Activated naive CD4-positive, alpha-beta T cell treated with anti-CD3 and anti-CD28 coated beads, Interleukin-2, amount 50 U/mL, for 72 hours (primary cell): ENCODE data around the gene HOXA4. TPM values are rescaled to one million over a fixed set of nuclear protein-coding genes. Genes with fewer than 3 reads are reported as not detected.

Experiments used
- ATAC-seq, 2 donors: fragments of 150-1000 bp; cut with Tn5 transposase; 2 replicates each; pipeline ENCODE4 v1.10.0; 2021; ENCODE audit warnings: mild to moderate bottlenecking in 2 of 2, moderate library complexity in 2 of 2
- DNase-seq, 2 donors: peaks; one replicate each; pipeline ENCODE4 v3.0.0; 2021 to 2022; ENCODE audit warnings: low spot score in 2 of 2
- H3K27ac Mint-ChIP-seq, 2 donors: one replicate each; pipeline ENCODE4 v1.8.0; 2022; ENCODE audit warnings: mild to moderate bottlenecking in 2 of 2, mixed read lengths in 2 of 2
- H3K36me3 Mint-ChIP-seq, 2 donors: one replicate each; pipeline ENCODE4 v1.8.0; 2022; ENCODE audit warnings: mixed read lengths in 2 of 2
- H3K9me3 Mint-ChIP-seq, 2 donors: one replicate each; pipeline ENCODE4 v1.8.0; 2022; ENCODE audit warnings: mixed read lengths in 2 of 2
- total RNA-seq, 2 donors: library from RNA; stranded (reverse); gene quantifications; one replicate each; pipeline ENCODE4 v1.2.3, GENCODE V29; 2022

HOXA4 gene
- total RNA-seq, 2 donors from 2014 or later: 0.59 TPM; not detected in 1

- ATAC-seq: no peak
- no peak overlapping the region for H3K27ac Mint-ChIP-seq
- H3K36me3 Mint-ChIP-seq: peaks cover 14 to 36% of the 10 kb centered on the region in 2 donors
- H3K9me3 Mint-ChIP-seq: no peaks in the 10 kb centered on the region
- no peak for DNase-seq
Observed at GRCh38 chr7:27098578-27099451, 31.7 kb downstream of the HOXA4 start.

GRCh38 chr7:27097686-27098577 is 32.6 kb downstream of the HOXA4 start:
- H3K27ac Mint-ChIP-seq: no peak overlapping the region
- ATAC-seq: no peak
- H3K9me3 Mint-ChIP-seq: no peaks in the 10 kb centered on the region
- H3K36me3 Mint-ChIP-seq: peaks cover 14 to 33% of the 10 kb centered on the region in 2 donors
- DNase-seq: no peak

- Mint-ChIP-seq H3K9me3 (no peaks in the 10 kb centered on the region), H3K36me3 (peaks cover 14 to 27% of the 10 kb centered on the region in 2 donors), H3K27ac (no peak overlapping the region)
- ATAC-seq (no peak), DNase-seq (no peak)
Observed at GRCh38 chr7:27096768-27097514, 33.6 kb downstream of the HOXA4 start.

GRCh38 chr7:27095897-27096767 is 34.4 kb downstream of the HOXA4 start, which contains the start of gene HOXA1:
TSS of gene HOXA1 (minus strand) at chr7:27096000. CDS start at chr7:27095912, 88 bp downstream.
- peaks cover 14 to 20% of the 10 kb centered on the region in 2 donors for H3K36me3 Mint-ChIP-seq
- H3K9me3 Mint-ChIP-seq: no peaks in the 10 kb centered on the region
- H3K27ac Mint-ChIP-seq: peak within 1 kb of the TSS; percentile 47 to 78
- ATAC-seq (peak; percentile 88 to 91), DNase-seq (peak; percentile 60 to 78)

- no peak for DNase-seq
- peak overlapping the region; percentile 47 to 78 for H3K27ac Mint-ChIP-seq
- ATAC-seq: peak; percentile 3 to 28
Observed at GRCh38 chr7:27095050-27095896, 35.3 kb downstream of the HOXA4 start.

GRCh38 chr7:27094304-27095049 is 36.1 kb downstream of the HOXA4 start:
- Mint-ChIP-seq H3K27ac (no peak overlapping the region), H3K36me3 (peaks cover 14 to 18% of the 10 kb centered on the region in 2 donors), H3K9me3 (no peaks in the 10 kb centered on the region)
- no peak for ATAC-seq
- DNase-seq: no peak

More at GRCh38 chr7:27095050-27095896, 35.3 kb downstream of the HOXA4 start:
- H3K36me3 Mint-ChIP-seq: peaks cover 14 to 22% of the 10 kb centered on the region in 2 donors
- H3K9me3 Mint-ChIP-seq: no peaks in the 10 kb centered on the region

- Mint-ChIP-seq H3K9me3 (peaks cover 0 to 4% of the 10 kb centered on the region in 2 donors), H3K36me3 (peaks cover 8 to 15% of the 10 kb centered on the region in 2 donors), H3K27ac (no peak overlapping the region)
- ATAC-seq (no peak), DNase-seq (no peak)
Observed at GRCh38 chr7:27093184-27093895, 37.2 kb downstream of the HOXA4 start.

- DNase-seq (no peak), ATAC-seq (no peak)
- peaks cover 0 to 4% of the 10 kb centered on the region in 2 donors for H3K9me3 Mint-ChIP-seq
- H3K27ac Mint-ChIP-seq: no peak overlapping the region
- H3K36me3 Mint-ChIP-seq: peaks cover 8 to 17% of the 10 kb centered on the region in 2 donors
Observed at GRCh38 chr7:27092819-27093110, 37.8 kb downstream of the HOXA4 start.

- ATAC-seq: no peak
- H3K27ac Mint-ChIP-seq: no peak overlapping the region
- H3K36me3 Mint-ChIP-seq: peaks cover 8 to 19% of the 10 kb centered on the region in 2 donors
- DNase-seq: no peak
- H3K9me3 Mint-ChIP-seq: peaks cover 0 to 4% of the 10 kb centered on the region in 2 donors
Observed at GRCh38 chr7:27091941-27092818, 38.4 kb downstream of the HOXA4 start.

- ATAC-seq (no peak), DNase-seq (no peak)
- H3K27ac Mint-ChIP-seq: no peak overlapping the region
- peaks cover 8 to 18% of the 10 kb centered on the region in 2 donors for H3K36me3 Mint-ChIP-seq
- peaks cover 0 to 4% of the 10 kb centered on the region in 2 donors for H3K9me3 Mint-ChIP-seq
Observed at GRCh38 chr7:27091105-27091504, 39.5 kb downstream of the HOXA4 start.

GRCh38 chr7:27088002-27088922 is 42.3 kb downstream of the HOXA4 start:
- Mint-ChIP-seq H3K36me3 (peaks cover 0 to 18% of the 10 kb centered on the region in 2 donors), H3K9me3 (peaks cover 0 to 4% of the 10 kb centered on the region in 2 donors), H3K27ac (peak overlapping the region in 1 of 2 donors; percentile 65)
- ATAC-seq (no peak), DNase-seq (no peak)

- Mint-ChIP-seq H3K36me3 (peaks cover 0 to 8% of the 10 kb centered on the region in 2 donors), H3K9me3 (no peaks in the 10 kb centered on the region), H3K27ac (no peak overlapping the region)
- no peak for DNase-seq
- ATAC-seq: no peak
Observed at GRCh38 chr7:27083646-27084045, 46.9 kb downstream of the HOXA4 start.
